ENCODE results near the gene SSPN. TPM values are rescaled to one million over a fixed set of nuclear protein-coding genes. Genes with fewer than 3 reads are reported as not detected.
A peak's percentile ranks its signal among the peaks of the same experiment; 100 is the strongest.

SSPN gene
- total and polyA plus RNA-seq, 12 donors = 5.9 to 115 (median 83.7) TPM

DNA sequence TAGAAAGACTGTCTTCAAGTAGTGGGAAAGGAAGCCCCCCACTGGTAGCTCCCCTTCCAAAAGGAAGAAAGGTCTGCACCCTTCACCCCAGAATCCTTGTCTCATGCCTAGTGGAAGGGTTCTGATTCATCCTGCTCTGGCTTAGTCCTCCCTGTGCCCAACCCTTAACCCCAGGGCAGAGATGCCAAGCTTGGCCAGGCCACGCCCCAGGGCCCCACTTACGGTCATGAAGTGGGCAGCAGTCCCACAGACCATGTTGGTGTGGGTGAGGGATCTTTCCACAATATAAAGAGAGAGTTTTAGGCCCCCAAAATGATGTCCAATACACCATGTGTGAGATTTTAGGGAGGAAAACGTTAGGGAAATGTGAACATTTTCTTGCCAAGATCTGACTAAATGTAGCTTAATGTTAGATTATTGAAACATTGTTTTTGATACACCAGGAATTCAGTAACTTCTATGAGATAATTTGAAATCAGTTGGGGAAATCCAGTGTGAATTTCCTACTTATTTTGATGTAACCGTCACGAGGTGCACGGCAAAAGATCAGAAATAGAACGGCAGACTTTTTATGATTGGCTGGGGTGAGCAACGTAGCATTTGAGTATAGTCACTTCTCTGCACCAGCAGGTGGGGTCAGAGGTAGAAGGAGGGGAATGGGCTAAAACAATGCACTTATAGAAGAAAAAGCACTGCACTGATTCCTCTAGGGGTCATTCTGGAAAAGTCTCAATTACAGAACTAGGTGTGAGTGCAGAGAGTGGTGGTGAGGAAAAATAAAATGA lies 8.2 kb upstream of the SSPN start:
- H3K4me1 ChIP-seq = peaks cover 0 to 3% (median 0%) of the 10 kb centered on the region in 9 donors
- no peak for DNase-seq
- WGBS, 2 donors = 39 to 43% methylated on average over 8 of the region's 8 CpGs
- H3K27me3 ChIP-seq = peaks cover 0 to 7% (median 5%) of the 10 kb centered on the region in 7 donors
- intact Hi-C loops (cut with DNase I) = no loop called here
- ATAC-seq = peak in 1 of 8 donors; percentile 73
- H3K9me3 ChIP-seq = no peaks in the 10 kb centered on the region
- H3K4me3 ChIP-seq = no peak overlapping the region
- no peak overlapping the region for H3K27ac ChIP-seq
- no peaks in the 10 kb centered on the region for H3K36me3 ChIP-seq
- TF ChIP-seq, protein P1, sequence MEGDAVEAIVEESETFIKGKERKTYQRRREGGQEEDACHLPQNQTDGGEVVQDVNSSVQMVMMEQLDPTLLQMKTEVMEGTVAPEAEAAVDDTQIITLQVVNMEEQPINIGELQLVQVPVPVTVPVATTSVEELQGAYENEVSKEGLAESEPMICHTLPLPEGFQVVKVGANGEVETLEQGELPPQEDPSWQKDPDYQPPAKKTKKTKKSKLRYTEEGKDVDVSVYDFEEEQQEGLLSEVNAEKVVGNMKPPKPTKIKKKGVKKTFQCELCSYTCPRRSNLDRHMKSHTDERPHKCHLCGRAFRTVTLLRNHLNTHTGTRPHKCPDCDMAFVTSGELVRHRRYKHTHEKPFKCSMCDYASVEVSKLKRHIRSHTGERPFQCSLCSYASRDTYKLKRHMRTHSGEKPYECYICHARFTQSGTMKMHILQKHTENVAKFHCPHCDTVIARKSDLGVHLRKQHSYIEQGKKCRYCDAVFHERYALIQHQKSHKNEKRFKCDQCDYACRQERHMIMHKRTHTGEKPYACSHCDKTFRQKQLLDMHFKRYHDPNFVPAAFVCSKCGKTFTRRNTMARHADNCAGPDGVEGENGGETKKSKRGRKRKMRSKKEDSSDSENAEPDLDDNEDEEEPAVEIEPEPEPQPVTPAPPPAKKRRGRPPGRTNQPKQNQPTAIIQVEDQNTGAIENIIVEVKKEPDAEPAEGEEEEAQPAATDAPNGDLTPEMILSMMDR (IDR thresholded peaks at IDR 0.05) = peak in 4 of 9 donors; percentile 12 to 31 (median 26)

DNA sequence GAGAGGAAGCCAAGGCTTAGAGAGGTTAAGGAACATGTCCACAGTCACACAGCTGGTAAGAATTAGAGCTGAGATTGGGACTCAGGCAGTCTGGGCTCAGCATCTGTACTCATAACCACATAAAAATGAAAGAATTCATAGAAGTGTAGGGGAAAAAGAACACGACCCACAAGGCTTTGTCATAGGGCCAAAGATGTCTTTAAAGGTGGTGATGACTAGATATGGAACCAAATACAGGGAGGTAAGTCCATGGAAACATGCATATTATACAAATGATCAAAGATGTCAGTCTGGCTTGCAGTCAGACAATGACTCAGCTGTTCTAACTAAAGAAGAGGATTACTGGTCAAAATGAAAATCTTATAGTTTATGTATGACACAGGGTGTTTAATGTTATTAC lies 7.2 kb upstream of the SSPN start:
- Histone ChIP-seq H3K27me3 (peaks cover 0 to 7% (median under 1%) of the 10 kb centered on the region in 7 donors), H3K27ac (no peak overlapping the region), H3K4me3 (no peak overlapping the region), H3K4me1 (peaks cover 0 to 3% (median 0%) of the 10 kb centered on the region in 9 donors), H3K9me3 (no peaks in the 10 kb centered on the region), H3K36me3 (no peaks in the 10 kb centered on the region)
- intact Hi-C loops (cut with DNase I) = no loop called here
- no peak for DNase-seq
- 32 to 45% methylated on average over 1 of the region's 1 CpG for WGBS, 2 donors
- TF ChIP-seq, protein P1 (IDR thresholded peaks at IDR 0.05) = no peak
- ATAC-seq = no peak

DNA sequence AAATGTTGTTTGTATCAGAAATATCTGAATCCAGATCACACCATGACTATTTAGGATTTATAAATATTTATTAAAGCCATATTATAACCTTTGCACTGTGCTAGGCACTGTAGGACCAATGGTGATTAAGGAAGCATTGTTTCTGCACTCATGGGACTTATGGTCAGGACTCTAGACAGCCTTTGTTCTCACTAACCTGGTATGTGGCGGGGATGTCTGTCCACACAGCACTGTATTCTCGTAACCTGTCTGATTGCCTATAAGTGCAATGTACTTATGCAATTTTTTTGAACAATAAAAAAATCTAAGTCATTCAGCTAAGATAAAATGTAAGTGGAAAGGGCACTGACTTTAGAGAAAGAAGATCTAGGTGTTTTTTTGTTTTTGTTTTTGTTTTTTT lies 6.7 kb upstream of the SSPN start:
- ATAC-seq (no peak), DNase-seq (no peak)
- no peaks in the 10 kb centered on the region for H3K9me3 ChIP-seq
- peaks cover 0 to 3% (median 0%) of the 10 kb centered on the region in 9 donors for H3K4me1 ChIP-seq
- H3K4me3 ChIP-seq = no peak overlapping the region
- H3K27me3 ChIP-seq = peaks cover 0 to 5% (median 0%) of the 10 kb centered on the region in 7 donors
- H3K36me3 ChIP-seq = no peaks in the 10 kb centered on the region
- 92 to 94% methylated on average over 2 of the region's 2 CpGs for WGBS, 2 donors
- TF ChIP-seq, protein P1 (IDR thresholded peaks at IDR 0.05) = no peak
- intact Hi-C loops (cut with DNase I) = no loop called here
- no peak overlapping the region for H3K27ac ChIP-seq

DNA sequence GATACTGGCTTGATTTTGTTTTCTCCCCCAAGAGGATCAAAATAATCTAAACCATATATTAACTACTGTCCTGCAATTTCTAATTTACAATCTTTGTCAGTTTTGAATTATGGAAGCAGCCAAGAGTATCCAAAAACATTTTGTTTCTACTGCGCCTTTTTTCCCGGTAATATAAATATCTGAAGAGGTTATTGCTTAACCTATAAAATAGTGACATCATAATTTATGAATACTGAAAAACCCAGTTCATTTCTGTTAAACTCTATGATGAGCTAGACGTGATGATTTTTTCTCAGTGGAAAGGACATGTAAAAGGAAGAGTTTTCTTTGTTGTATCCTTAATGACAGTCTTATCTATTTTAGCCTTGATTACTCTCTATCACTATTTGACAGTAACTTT lies 3.2 kb upstream of the SSPN start:
- intact Hi-C loops (cut with DNase I) = no loop called here
- Histone ChIP-seq H3K27ac (no peak overlapping the region), H3K36me3 (no peaks in the 10 kb centered on the region), H3K4me1 (peaks cover 0 to 20% (median 11%) of the 10 kb centered on the region in 9 donors), H3K4me3 (no peak overlapping the region), H3K27me3 (peaks cover 0 to 29% (median 0%) of the 10 kb centered on the region in 7 donors), H3K9me3 (no peaks in the 10 kb centered on the region)
- TF ChIP-seq, protein P1 (IDR thresholded peaks at IDR 0.05) = no peak
- 86 to 94% methylated on average over 3 of the region's 3 CpGs for WGBS, 2 donors
- DNase-seq (no peak), ATAC-seq (no peak)
